CD4-positive, alpha-beta T cell treated with Interleukin-21 for 1 hour (primary cell): ENCODE data around the gene MUC22.
"Not testable (repeated sequence)": the region's sequence is repeated elsewhere in the genome, so short reads cannot be mapped to it uniquely, and the experiment has no call there.

ENCODE experiments used
- DNase-seq: peaks from one replicate; pipeline ENCODE4 v3.0.0-alpha.2; 2020

Gene MUC22

GRCh38 chr6:31000067-31000860 lies 10.0 kb upstream of the MUC22 start:
- not testable (repeated sequence) for DNase-seq

GRCh38 chr6:31001281-31001888 lies 8.9 kb upstream of the MUC22 start:
- no peak for DNase-seq

- no peak for DNase-seq
These were observed 7.8 kb upstream of the MUC22 start for GRCh38 chr6:31002471-31002870.

- no peak for DNase-seq
These were observed 5.5 kb upstream of the MUC22 start for GRCh38 chr6:31004794-31005193.

DNA sequence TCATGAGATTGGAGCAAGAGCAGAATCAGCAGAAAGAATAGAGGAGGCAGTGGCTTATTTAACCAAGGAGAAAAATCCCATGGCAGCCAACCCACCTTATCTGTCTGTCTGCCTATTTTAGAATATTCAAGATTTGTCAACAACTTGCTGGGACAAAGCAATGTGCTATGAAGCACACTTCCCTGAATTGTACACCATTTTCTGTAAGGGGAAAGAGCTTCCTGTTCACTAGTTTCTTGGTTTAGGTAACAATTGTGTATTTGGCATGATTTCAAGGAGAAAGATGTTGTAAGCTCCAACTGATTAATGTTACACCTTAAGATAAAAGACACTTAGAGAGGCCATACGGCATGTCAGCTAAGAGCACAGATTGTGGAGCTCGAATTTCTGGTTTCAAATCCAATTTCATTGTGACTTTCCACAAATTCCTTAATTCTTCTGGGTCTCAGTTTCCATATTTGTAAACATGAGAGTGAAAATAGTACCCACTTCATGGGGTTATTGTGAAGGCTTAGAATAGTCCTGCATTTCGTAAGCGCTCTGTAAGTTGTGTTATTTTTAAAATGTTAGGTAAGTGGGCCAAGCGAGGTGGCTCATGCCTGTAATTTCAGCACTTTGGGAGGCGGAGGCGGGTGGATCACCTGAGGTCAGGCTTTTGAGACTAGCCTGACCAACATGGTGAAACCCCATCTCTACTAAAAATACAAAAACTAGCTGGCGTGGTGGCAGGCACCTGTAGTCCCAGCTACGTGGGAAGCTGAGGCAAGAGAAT lies 4.8 kb upstream of the MUC22 start:
- DNase-seq: no peak

GRCh38 chr6:31007694-31008093 lies 2.6 kb upstream of the MUC22 start:
- no peak for DNase-seq

GRCh38 chr6:31008165-31008564 lies 2.1 kb upstream of the MUC22 start:
- no peak for DNase-seq

- DNase-seq: no peak
These were observed 543 bp upstream of the MUC22 start for GRCh38 chr6:31009731-31010130.

DNA sequence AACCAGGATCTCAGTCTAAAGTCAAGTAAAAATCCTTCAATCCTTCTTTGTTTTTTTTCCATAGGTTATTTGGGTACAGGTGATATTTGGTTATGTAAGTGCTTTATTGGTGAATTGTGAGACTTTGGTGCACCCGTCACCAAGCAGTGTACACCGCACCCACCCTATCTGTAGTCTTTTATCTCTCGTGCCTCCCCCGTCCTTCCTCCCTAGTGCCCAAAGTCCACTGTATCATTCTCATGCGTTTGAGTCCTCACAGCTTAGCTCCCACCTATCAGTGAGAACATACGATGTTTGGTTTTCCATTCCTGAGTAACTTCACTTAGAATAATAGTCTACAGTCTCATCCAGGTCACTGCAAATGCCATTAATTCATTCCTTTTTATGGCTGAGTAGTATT lies 879 bp downstream of the MUC22 start:
- DNase-seq: no peak

GRCh38 chr6:31016659-31017299 lies 6.5 kb downstream of the MUC22 start:
- DNase-seq: no peak

DNA sequence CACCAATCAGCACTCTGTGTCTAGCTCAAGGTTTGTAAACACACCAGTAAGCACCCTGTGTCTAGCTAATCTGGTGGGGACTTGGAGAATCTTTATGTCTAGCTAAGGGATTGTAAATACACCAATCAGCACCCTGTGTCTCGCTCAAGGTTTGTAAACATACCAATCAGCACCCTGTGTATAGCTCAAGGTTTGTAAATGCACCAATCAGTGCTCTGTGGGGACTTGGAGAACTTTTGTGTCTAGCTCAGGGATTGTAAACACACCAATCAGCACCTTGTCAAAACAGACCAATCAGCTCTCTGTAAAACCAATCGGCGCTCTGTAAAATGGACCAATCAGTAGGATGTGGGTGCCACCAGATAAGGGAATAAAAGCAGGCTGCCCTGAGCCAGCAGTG lies 7.2 kb downstream of the MUC22 start:
- DNase-seq: not testable (repeated sequence)

GRCh38 chr6:31020057-31020456 lies 9.8 kb downstream of the MUC22 start:
- DNase-seq: no peak

GRCh38 chr6:31020631-31021255 lies 10.5 kb downstream of the MUC22 start:
- not testable (repeated sequence) for DNase-seq

DNA sequence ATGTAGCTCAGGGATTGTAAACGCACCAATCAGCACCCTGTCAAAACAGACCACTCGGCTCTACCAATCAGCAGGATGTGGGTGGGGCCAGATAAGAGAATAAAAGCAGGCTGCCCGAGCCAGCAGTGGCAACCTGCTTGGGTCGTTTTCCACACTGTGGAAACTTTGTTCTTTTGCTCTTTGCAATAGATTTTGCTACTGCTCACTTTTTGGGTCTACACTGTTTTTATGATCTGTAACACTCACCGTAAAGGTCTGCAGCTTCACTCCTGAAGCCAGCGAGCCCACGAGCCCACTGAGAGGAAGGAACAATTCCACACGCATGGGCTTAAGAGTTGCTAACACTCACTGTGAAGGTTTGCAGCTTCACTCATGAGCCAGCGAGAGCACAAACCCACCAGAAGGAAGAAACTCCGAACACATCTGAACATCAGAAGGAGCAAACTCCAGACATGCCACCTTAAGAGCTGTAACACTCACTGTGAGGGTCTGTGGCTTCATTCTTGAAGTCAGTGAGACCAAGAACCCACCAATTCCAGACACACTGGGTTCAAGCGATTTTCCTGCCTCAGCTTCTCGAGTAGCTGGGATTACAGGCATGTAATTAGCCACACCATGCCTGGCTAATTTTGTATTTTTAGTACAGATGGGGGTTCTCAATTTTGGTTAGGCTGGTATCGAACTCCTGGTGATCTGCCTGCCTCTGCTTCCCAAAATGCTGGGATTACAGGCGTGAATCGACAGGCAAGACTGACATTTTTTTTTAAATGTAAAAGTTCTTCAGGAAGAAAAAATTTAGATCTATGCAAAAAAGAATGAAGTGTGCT lies 11.6 kb downstream of the MUC22 start:
- DNase-seq: not testable (repeated sequence)

- DNase-seq: no peak
These were observed 15.3 kb downstream of the MUC22 start for GRCh38 chr6:31025595-31025994.

- no peak for DNase-seq
These were observed 20.8 kb downstream of the MUC22 start for GRCh38 chr6:31031095-31031494.

- DNase-seq: no peak
These were observed 22.8 kb downstream of the MUC22 start for GRCh38 chr6:31033075-31033474.

GRCh38 chr6:31035862-31036497 lies 25.7 kb downstream of the MUC22 start:
- DNase-seq: no peak

DNA sequence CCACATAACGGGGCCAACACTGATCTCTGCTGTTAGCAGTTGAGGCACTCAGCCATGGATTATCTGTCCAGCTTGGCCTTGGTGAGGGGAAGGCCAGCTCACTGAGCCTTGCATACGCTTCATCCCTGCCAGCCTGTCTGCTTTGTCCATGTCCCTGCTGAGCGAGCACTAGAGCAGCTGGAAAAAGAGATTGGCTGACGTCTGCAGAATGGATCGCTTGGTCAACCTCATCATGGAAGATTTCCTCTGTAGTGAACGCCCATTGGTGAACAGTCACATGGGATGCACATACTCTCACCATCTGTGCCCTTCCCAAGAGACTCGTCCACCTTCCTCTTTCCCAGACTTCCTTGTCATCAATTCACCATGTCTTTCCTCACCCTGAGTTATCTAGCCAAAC lies 26.9 kb downstream of the MUC22 start:
- no peak for DNase-seq

DNA sequence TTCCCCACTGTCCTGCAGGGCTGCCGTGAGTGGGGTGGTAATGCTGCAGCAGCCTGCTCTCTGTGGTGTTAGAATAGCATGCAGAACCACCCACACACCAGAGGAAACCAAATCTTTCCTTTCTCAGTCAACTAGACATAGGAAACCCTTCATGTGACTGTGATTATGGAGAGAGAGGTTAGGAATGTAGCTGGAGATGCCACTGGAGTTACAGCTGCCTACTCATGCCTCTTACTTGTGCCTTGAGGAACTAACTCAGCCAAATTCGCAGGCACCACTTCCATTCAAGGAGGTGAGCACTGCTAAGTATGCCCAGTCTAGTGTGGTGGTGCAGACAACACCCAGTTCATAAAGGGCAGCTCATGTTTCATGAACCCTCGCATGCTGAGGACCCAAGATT lies 27.4 kb downstream of the MUC22 start:
- DNase-seq: no peak

- no peak for DNase-seq
These were observed 28.3 kb downstream of the MUC22 start for GRCh38 chr6:31038559-31038958.
